Neuronal stem cell (in vitro differentiated cells): ENCODE data around the gene RMDN3.

ENCODE experiments used
- DNase-seq: peaks from one replicate; pipeline ENCODE4 v3.0.0-alpha.2; 2013; ENCODE audit warnings: low spot score
- H2AFZ ChIP-seq: one replicate; pipeline ENCODE4 v1.6.1; 2013; ENCODE audit warnings: mild to moderate bottlenecking, low read length, inconsistent platforms
- H2AK5ac ChIP-seq: 2 replicates; pipeline ENCODE4 v1.6.1; 2013; ENCODE audit warnings: low read depth, mild to moderate bottlenecking, inconsistent platforms, low read length, moderate library complexity, mixed read lengths
- H2BK120ac ChIP-seq: 2 replicates; pipeline ENCODE4 v1.6.1; 2013; ENCODE audit warnings: low read depth, mild to moderate bottlenecking, inconsistent platforms, low read length, moderate library complexity, mixed read lengths
- H2BK12ac ChIP-seq: one replicate; pipeline ENCODE4 v1.6.1; 2013; ENCODE audit warnings: low read length, inconsistent platforms
- H2BK15ac ChIP-seq: 2 replicates; pipeline ENCODE4 v1.6.1; 2013; ENCODE audit warnings: mild to moderate bottlenecking, low read length, inconsistent platforms, mixed read lengths
- H2BK5ac ChIP-seq: one replicate; pipeline ENCODE4 v1.6.1; 2013; ENCODE audit warnings: inconsistent platforms, mild to moderate bottlenecking, low read length, moderate library complexity
- H3K14ac ChIP-seq: one replicate; pipeline ENCODE4 v1.6.1; 2013; ENCODE audit warnings: low read length, inconsistent platforms
- H3K18ac ChIP-seq: 2 replicates; pipeline ENCODE4 v1.6.1; 2013; ENCODE audit warnings: low read length, inconsistent platforms
- H3K23ac ChIP-seq: 2 replicates; pipeline ENCODE4 v1.6.1; 2013; ENCODE audit warnings: low read depth, mild to moderate bottlenecking, mixed read lengths, low read length, inconsistent platforms; ENCODE audit not compliant: poor library complexity
- H3K27ac ChIP-seq: replicated peaks from 3 replicates; pipeline ENCODE4 v1.5.1; 2013; ENCODE audit warnings: low read length, inconsistent platforms
- H3K27me3 ChIP-seq, 3 experiments: 2 replicates each; pipeline ENCODE4 v1.6.1; 2013; ENCODE audit warnings: low read length in 3 of 3, mild to moderate bottlenecking in 2 of 3, inconsistent platforms in 1 of 3, low read depth in 1 of 3, mixed read lengths in 1 of 3, moderate library complexity in 1 of 3; ENCODE audit not compliant: control insufficient read depth in 3 of 3, insufficient read depth in 3 of 3
- H3K36me3 ChIP-seq, 2 donors: replicated peaks in 1 of 2; 2 replicates each; pipeline ENCODE4 v1.6.1; 2013; ENCODE audit warnings: low read length in 2 of 2; ENCODE audit not compliant: control insufficient read depth in 2 of 2, insufficient read depth in 2 of 2
- H3K4ac ChIP-seq: 2 replicates; pipeline ENCODE4 v1.6.1; 2013; ENCODE audit warnings: inconsistent platforms, mild to moderate bottlenecking, low read length, moderate library complexity
- H3K4me1 ChIP-seq, 2 donors: 1 replicate in 1 of 2; 2 replicates in 1 of 2; pipeline ENCODE4 v1.6.1; 2013; ENCODE audit warnings: low read length in 2 of 2, low read depth in 1 of 2; ENCODE audit not compliant: control insufficient read depth in 2 of 2, insufficient read depth in 1 of 2
- H3K4me2 ChIP-seq: one replicate; pipeline ENCODE4 v1.6.1; 2013; ENCODE audit warnings: mild to moderate bottlenecking, low read length, inconsistent platforms; ENCODE audit not compliant: insufficient read depth, poor library complexity, severe bottlenecking
- H3K4me3 ChIP-seq, 2 donors: 2 replicates each; pipeline ENCODE4 v1.5.1; 2013; ENCODE audit warnings: low read length in 2 of 2, mild to moderate bottlenecking in 2 of 2, inconsistent platforms in 1 of 2, moderate library complexity in 1 of 2
- H3K79me1 ChIP-seq: one replicate; pipeline ENCODE4 v1.6.1; 2013; ENCODE audit warnings: low read depth, mild to moderate bottlenecking, inconsistent platforms, low read length, moderate library complexity
- H3K9ac ChIP-seq: one replicate; pipeline ENCODE4 v1.6.1; 2013; ENCODE audit warnings: mild to moderate bottlenecking, low read depth, low read length, inconsistent platforms; ENCODE audit not compliant: poor library complexity
- H3K9me3 ChIP-seq, 2 donors: replicated peaks in 1 of 2; 2 replicates each; pipeline versions ENCODE3 to v1.6.1; 2013; ENCODE audit warnings: low read length in 2 of 2, mild to moderate bottlenecking in 2 of 2, inconsistent platforms in 1 of 2, low read depth in 1 of 2, mixed read lengths in 1 of 2, moderate library complexity in 1 of 2; ENCODE audit not compliant: control insufficient read depth in 2 of 2, insufficient read depth in 1 of 2
- H4K8ac ChIP-seq: one replicate; pipeline ENCODE4 v1.6.1; 2013; ENCODE audit warnings: low read depth, mild to moderate bottlenecking, inconsistent platforms, low read length, moderate library complexity
- H4K91ac ChIP-seq: one replicate; pipeline ENCODE4 v1.6.1; 2013; ENCODE audit warnings: low read length, low read depth, mild to moderate bottlenecking, inconsistent platforms; ENCODE audit not compliant: poor library complexity
- WGBS, 2 donors: extraction: QIAGEN DNeasy Blood & Tissue Kit; methylation state at CpG; one replicate each; pipeline ENCODE4 v1.1.7; 2013; ENCODE audit warnings: missing lambda C conversion rate in 2 of 2, mixed read lengths in 1 of 2; ENCODE audit not compliant: insufficient read length in 2 of 2, insufficient replicate concordance in 1 of 2; ENCODE audit errors: extremely low coverage in 2 of 2; 5-methylcytosine and 5-hydroxymethylcytosine counted together

The RMDN3 gene

GRCh38 chr15:40787344-40787841 is 32.3 kb upstream of the RMDN3 start:
- Histone ChIP-seq H3K23ac (no peak overlapping the region), H3K9ac (no peak overlapping the region), H3K4me1 (peaks cover 0 to 2% of the 10 kb centered on the region in 2 donors), H2BK15ac (no peak overlapping the region), H2BK12ac (no peak overlapping the region), H4K91ac (no peak overlapping the region), H3K4me2 (no peak overlapping the region), H3K36me3 (peaks cover 0 to 9% of the 10 kb centered on the region in 2 donors), H4K8ac (no peak overlapping the region), H3K4me3 (no peak overlapping the region), H2AK5ac (no peak overlapping the region), H2AFZ (no peak overlapping the region), H3K18ac (no peak overlapping the region), H3K4ac (no peak overlapping the region), H3K14ac (no peak overlapping the region), H3K27ac (no peak overlapping the region), H2BK5ac (no peak overlapping the region), H3K79me1 (peaks cover 1% of the 10 kb centered on the region), H3K9me3 (no peaks in the 10 kb centered on the region), H2BK120ac (no peak overlapping the region), H3K27me3 (no peaks in the 10 kb centered on the region)
- WGBS, 2 donors: no CpG with 5 or more reads among the region's 4 CpGs
- DNase-seq: no peak

GRCh38 chr15:40785814-40786213 is 30.8 kb upstream of the RMDN3 start:
- Histone ChIP-seq H3K9me3 (no peaks in the 10 kb centered on the region), H3K36me3 (peaks cover 0 to 3% of the 10 kb centered on the region in 2 donors), H3K79me1 (peaks cover 1% of the 10 kb centered on the region), H3K23ac (no peak overlapping the region), H3K4me2 (no peak overlapping the region), H3K4me1 (peaks cover 0 to 2% of the 10 kb centered on the region in 2 donors), H3K18ac (no peak overlapping the region), H4K8ac (no peak overlapping the region), H4K91ac (no peak overlapping the region), H3K27me3 (no peaks in the 10 kb centered on the region), H2BK15ac (no peak overlapping the region), H2BK12ac (no peak overlapping the region), H2AFZ (no peak overlapping the region), H3K4me3 (no peak overlapping the region), H3K14ac (no peak overlapping the region), H2BK120ac (no peak overlapping the region), H3K9ac (no peak overlapping the region), H2AK5ac (no peak overlapping the region), H3K27ac (no peak overlapping the region), H3K4ac (no peak overlapping the region), H2BK5ac (no peak overlapping the region)
- no CpG with 5 or more reads among the region's 2 CpGs for WGBS, 2 donors
- DNase-seq: no peak

DNA sequence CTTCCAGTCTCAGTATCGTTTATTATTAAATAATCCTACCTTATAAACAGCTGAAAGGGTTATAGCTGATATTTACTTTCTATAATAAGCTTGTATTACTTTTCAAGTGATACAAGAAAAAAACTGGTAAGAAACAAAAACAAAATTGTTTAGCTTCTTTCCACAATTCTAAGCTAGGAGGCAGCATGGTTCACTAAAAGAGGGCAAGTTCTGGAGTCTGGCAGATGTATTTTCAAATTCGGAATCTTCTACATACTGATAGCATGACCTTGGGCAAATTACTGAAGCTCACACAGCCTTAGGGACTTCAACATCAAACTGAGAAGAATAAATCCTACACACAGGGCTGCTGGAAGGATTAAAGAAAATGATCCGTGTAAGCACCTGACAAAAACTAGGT is 30.1 kb upstream of the RMDN3 start:
- no peak overlapping the region for H4K91ac ChIP-seq
- DNase-seq: no peak
- no peak overlapping the region for H2BK12ac ChIP-seq
- H3K18ac ChIP-seq: no peak overlapping the region
- H3K4me3 ChIP-seq: no peak overlapping the region
- H3K27ac ChIP-seq: no peak overlapping the region
- no peaks in the 10 kb centered on the region for H3K27me3 ChIP-seq
- no peaks in the 10 kb centered on the region for H3K9me3 ChIP-seq
- H3K4me1 ChIP-seq: peaks cover 0 to 2% of the 10 kb centered on the region in 2 donors
- H2BK120ac ChIP-seq: no peak overlapping the region
- H2AFZ ChIP-seq: no peak overlapping the region
- no CpG with 5 or more reads among the region's 3 CpGs for WGBS, 2 donors
- no peak overlapping the region for H3K23ac ChIP-seq
- H3K4me2 ChIP-seq: no peak overlapping the region
- H3K36me3 ChIP-seq: peaks cover 0 to 2% of the 10 kb centered on the region in 2 donors
- H4K8ac ChIP-seq: no peak overlapping the region
- peaks cover 1% of the 10 kb centered on the region for H3K79me1 ChIP-seq
- no peak overlapping the region for H2AK5ac ChIP-seq
- H3K9ac ChIP-seq: no peak overlapping the region
- no peak overlapping the region for H3K14ac ChIP-seq
- H2BK5ac ChIP-seq: no peak overlapping the region
- H3K4ac ChIP-seq: no peak overlapping the region
- no peak overlapping the region for H2BK15ac ChIP-seq

- no peak overlapping the region for H2AK5ac ChIP-seq
- no peaks in the 10 kb centered on the region for H3K9me3 ChIP-seq
- no peak overlapping the region for H3K4me2 ChIP-seq
- no peaks in the 10 kb centered on the region for H3K79me1 ChIP-seq
- no peak overlapping the region for H3K14ac ChIP-seq
- H2BK5ac ChIP-seq: no peak overlapping the region
- H3K4me3 ChIP-seq: no peak overlapping the region
- no peak overlapping the region for H3K18ac ChIP-seq
- WGBS, 2 donors: no CpG with 5 or more reads among the region's 8 CpGs
- H4K91ac ChIP-seq: no peak overlapping the region
- no peak overlapping the region for H2BK120ac ChIP-seq
- no peak overlapping the region for H3K9ac ChIP-seq
- no peak overlapping the region for H2BK12ac ChIP-seq
- no peak overlapping the region for H3K27ac ChIP-seq
- no peak for DNase-seq
- H2AFZ ChIP-seq: no peak overlapping the region
- no peak overlapping the region for H3K23ac ChIP-seq
- H3K27me3 ChIP-seq: no peaks in the 10 kb centered on the region
- H4K8ac ChIP-seq: no peak overlapping the region
- H3K4ac ChIP-seq: no peak overlapping the region
- peaks cover 5 to 23% of the 10 kb centered on the region in 2 donors for H3K36me3 ChIP-seq
- H2BK15ac ChIP-seq: no peak overlapping the region
- no peaks in the 10 kb centered on the region for H3K4me1 ChIP-seq
These were observed 27.7 kb upstream of the RMDN3 start for GRCh38 chr15:40782609-40783227.
